H9 (cell line): Measurements from ENCODE around the gene MVP. TPM values are rescaled to one million over a fixed set of nuclear protein-coding genes. Genes with fewer than 3 reads are reported as not detected.

Experiments
- DNase-seq: peaks from one replicate; pipeline ENCODE4 v3.0.0-alpha.2; 2017
- H2AFZ ChIP-seq: one replicate; pipeline ENCODE4 v1.6.1; 2013; ENCODE audit warnings: mild to moderate bottlenecking, low read length, control low read depth, moderate library complexity
- H2AK5ac ChIP-seq: 2 replicates; pipeline ENCODE4 v1.6.1; 2013; ENCODE audit warnings: low read length, control low read depth, mixed read lengths; ENCODE audit not compliant: insufficient read length
- H2BK120ac ChIP-seq: one replicate; pipeline ENCODE4 v1.6.1; 2013; ENCODE audit warnings: low read depth, mild to moderate bottlenecking, low read length, control low read depth, inconsistent platforms; ENCODE audit not compliant: poor library complexity, severe bottlenecking
- H2BK12ac ChIP-seq: 2 replicates; pipeline ENCODE4 v1.6.1; 2013; ENCODE audit warnings: low read length, control low read depth, mixed read lengths, low read depth; ENCODE audit not compliant: insufficient read length
- H2BK15ac ChIP-seq: 2 replicates; pipeline ENCODE4 v1.6.1; 2013; ENCODE audit warnings: low read depth, low read length, control low read depth
- H2BK20ac ChIP-seq: one replicate; pipeline ENCODE4 v1.6.1; 2013; ENCODE audit warnings: low read depth, mild to moderate bottlenecking, low read length, control low read depth, inconsistent platforms; ENCODE audit not compliant: poor library complexity, severe bottlenecking
- H2BK5ac ChIP-seq: 2 replicates; pipeline ENCODE4 v1.6.1; 2013; ENCODE audit warnings: low read length, control low read depth, mixed read lengths; ENCODE audit not compliant: insufficient read length
- H3K14ac ChIP-seq: 2 replicates; pipeline ENCODE4 v1.6.1; 2013; ENCODE audit warnings: low read length, control low read depth; ENCODE audit not compliant: insufficient read depth
- H3K18ac ChIP-seq: 2 replicates; pipeline ENCODE4 v1.6.1; 2013; ENCODE audit warnings: low read depth, mild to moderate bottlenecking, mixed read lengths, low read length, control low read depth; ENCODE audit not compliant: insufficient read length
- H3K23ac ChIP-seq: 2 replicates; pipeline ENCODE4 v1.6.1; 2013; ENCODE audit warnings: low read length, control low read depth, mixed read lengths, low read depth; ENCODE audit not compliant: insufficient read length
- H3K23me2 ChIP-seq: 2 replicates; pipeline ENCODE4 v1.6.1; 2013; ENCODE audit warnings: low read depth, mild to moderate bottlenecking, mixed read lengths, low read length, control low read depth; ENCODE audit not compliant: insufficient read length, poor library complexity, severe bottlenecking
- H3K27ac ChIP-seq: 2 replicates; pipeline ENCODE4 v1.5.1; 2013; ENCODE audit warnings: low read length, control low read depth, mixed read lengths, low read depth; ENCODE audit not compliant: insufficient read length
- H3K27me3 ChIP-seq: 2 replicates; pipeline ENCODE4 v1.6.1; 2013; ENCODE audit warnings: low read length, control low read depth, inconsistent platforms; ENCODE audit not compliant: insufficient read depth
- H3K4ac ChIP-seq: 2 replicates; pipeline ENCODE4 v1.6.1; 2013; ENCODE audit warnings: low read depth, mild to moderate bottlenecking, control low read depth, inconsistent platforms, low read length, moderate library complexity
- H3K4me1 ChIP-seq: 2 replicates; pipeline ENCODE4 v1.6.1; 2013; ENCODE audit warnings: low read length, control low read depth, inconsistent platforms; ENCODE audit not compliant: insufficient read depth
- H3K4me2 ChIP-seq: 2 replicates; pipeline ENCODE4 v1.6.1; 2013; ENCODE audit warnings: low read length, control low read depth, mixed read lengths; ENCODE audit not compliant: insufficient read length, insufficient read depth
- H3K56ac ChIP-seq: 2 replicates; pipeline ENCODE4 v1.6.1; 2013; ENCODE audit warnings: low read depth, mild to moderate bottlenecking, mixed read lengths, low read length, control low read depth; ENCODE audit not compliant: insufficient read length
- H3K79me1 ChIP-seq: 2 replicates; pipeline ENCODE4 v1.6.1; 2013; ENCODE audit warnings: low read depth, mild to moderate bottlenecking, moderate library complexity, low read length, control low read depth, inconsistent platforms; ENCODE audit not compliant: insufficient read depth, poor library complexity, severe bottlenecking
- H3K79me2 ChIP-seq: 2 replicates; pipeline ENCODE4 v1.6.1; 2013; ENCODE audit warnings: low read length, control low read depth, inconsistent platforms; ENCODE audit not compliant: insufficient read depth
- H3K9ac ChIP-seq: 2 replicates; pipeline ENCODE4 v1.6.1; 2013; ENCODE audit warnings: low read length, control low read depth, mixed read lengths; ENCODE audit not compliant: insufficient read length; ENCODE audit errors: extremely low read depth
- H3K9me3 ChIP-seq: one replicate; pipeline ENCODE4 v1.6.1; 2013; ENCODE audit warnings: low read depth, low read length, inconsistent platforms; ENCODE audit not compliant: control insufficient read depth
- H3T11ph ChIP-seq: one replicate; pipeline ENCODE4 v1.6.1; 2013; ENCODE audit warnings: mild to moderate bottlenecking, low read length, control low read depth, inconsistent platforms
- H4K20me1 ChIP-seq: one replicate; pipeline ENCODE4 v1.6.1; 2013; ENCODE audit not compliant: control insufficient read depth, insufficient read length, insufficient read depth
- H4K5ac ChIP-seq: 2 replicates; pipeline ENCODE4 v1.6.1; 2013; ENCODE audit warnings: low read depth, mild to moderate bottlenecking, mixed read lengths, low read length, control low read depth; ENCODE audit not compliant: insufficient read length
- H4K8ac ChIP-seq: replicated peaks from 2 replicates; pipeline ENCODE4 v1.6.1; 2013; ENCODE audit warnings: low read length, control low read depth, mixed read lengths, low read depth; ENCODE audit not compliant: insufficient read length
- H4K91ac ChIP-seq: 2 replicates; pipeline ENCODE4 v1.6.1; 2013; ENCODE audit warnings: low read depth, mild to moderate bottlenecking, moderate library complexity, mixed read lengths, low read length, control low read depth; ENCODE audit not compliant: insufficient read length
- H3K27ac Mint-ChIP-seq, 3 experiments: 2 replicates in 2 of 3; 3 replicates in 1 of 3; pipeline ENCODE4 v1.8.0; 2020 to 2021; ENCODE audit warnings: mixed read lengths in 3 of 3, mild to moderate bottlenecking in 1 of 3, moderate library complexity in 1 of 3
- H3K27me3 Mint-ChIP-seq: 2 replicates; pipeline ENCODE4 v1.8.0; 2021; ENCODE audit warnings: low read depth, mild to moderate bottlenecking, moderate library complexity, mixed read lengths
- H3K36me3 Mint-ChIP-seq, 3 experiments: 2 replicates in 2 of 3; 3 replicates in 1 of 3; pipeline ENCODE4 v1.8.0; 2020 to 2021; ENCODE audit warnings: low read depth in 3 of 3, mixed read lengths in 3 of 3; ENCODE audit not compliant: insufficient read depth in 1 of 3
- H3K4me1 Mint-ChIP-seq, 2 experiments: 2 replicates each; pipeline ENCODE4 v1.8.0; 2020; ENCODE audit warnings: mixed read lengths in 2 of 2
- H3K4me3 Mint-ChIP-seq, 2 experiments: 2 replicates in 1 of 2; 3 replicates in 1 of 2; pipeline ENCODE4 v1.8.0; 2020 to 2021; ENCODE audit warnings: mild to moderate bottlenecking in 2 of 2, mixed read lengths in 2 of 2, moderate library complexity in 1 of 2
- H3K9me3 Mint-ChIP-seq, 2 experiments: 2 replicates in 1 of 2; 3 replicates in 1 of 2; pipeline ENCODE4 v1.8.0; 2020; ENCODE audit warnings: mild to moderate bottlenecking in 2 of 2, mixed read lengths in 2 of 2, moderate library complexity in 1 of 2
- WGBS: extraction: QIAGEN DNeasy Blood & Tissue Kit; methylation state at CpG from one replicate; pipeline ENCODE4 v1.1.7; 2013; ENCODE audit warnings: missing lambda C conversion rate, low lambda C conversion rate, mixed read lengths; ENCODE audit not compliant: insufficient read length; ENCODE audit errors: extremely low coverage; 5-methylcytosine and 5-hydroxymethylcytosine counted together
- total RNA-seq: library from RNA; stranded (reverse); gene quantifications from 2 replicates; pipeline ENCODE4 v1.2.1, GENCODE V29; 2021
- TF ChIP-seq, protein P1 (sequence below): fragments of 200-600 bp; sonication (generic); conservative IDR thresholded peaks from 3 replicates; pipeline ENCODE4 v1.8.0; 2021; ENCODE audit warnings: antibody characterized with exemption, mild to moderate bottlenecking

Gene MVP
- total RNA-seq, 1 experiment from 2014 or later, result 3.1 TPM

DNA sequence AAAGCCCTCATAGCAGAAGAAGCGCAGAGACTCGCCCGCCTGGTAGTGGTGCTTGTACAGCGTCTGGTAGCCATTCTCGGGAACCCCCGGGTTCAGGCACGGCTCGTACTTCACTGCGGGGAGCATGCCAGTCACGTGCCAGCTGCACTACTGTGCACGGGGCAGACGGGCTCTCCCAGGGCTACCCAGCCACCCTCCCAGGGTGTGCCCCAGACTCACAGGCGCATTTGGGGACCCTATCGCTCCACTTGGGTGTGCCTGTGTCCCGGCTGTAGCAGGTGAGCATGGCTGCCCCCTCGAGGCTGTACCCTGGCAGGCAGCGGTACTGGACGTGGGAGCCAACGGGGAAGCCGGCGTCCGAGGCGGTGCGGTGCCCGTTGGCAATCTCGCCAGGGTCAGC lies 53.1 kb downstream of the MVP start:
- Histone ChIP-seq H2AK5ac (no peak overlapping the region), H4K91ac (no peak overlapping the region), H3K4me1 (no peaks in the 10 kb centered on the region), H4K5ac (no peak overlapping the region), H3K27ac (no peak overlapping the region), H2BK20ac (no peak overlapping the region), H2BK120ac (no peak overlapping the region), H2BK5ac (no peak overlapping the region), H3K9me3 (no peaks in the 10 kb centered on the region), H3K23ac (no peak overlapping the region), H3K4me2 (no peak overlapping the region), H2BK15ac (no peak overlapping the region), H3K79me1 (no peaks in the 10 kb centered on the region), H3K27me3 (no peaks in the 10 kb centered on the region), H4K20me1 (no peaks in the 10 kb centered on the region), H3K4ac (no peak overlapping the region), H3K9ac (no peak overlapping the region), H3K18ac (no peak overlapping the region), H3K23me2 (peaks cover 10% of the 10 kb centered on the region), H2AFZ (no peak overlapping the region), H3K56ac (no peak overlapping the region), H2BK12ac (no peak overlapping the region), H3K14ac (no peak overlapping the region), H3K79me2 (no peaks in the 10 kb centered on the region), H3T11ph (no peak overlapping the region), H4K8ac (no peak overlapping the region)
- H3K4me1 Mint-ChIP-seq, result peaks cover 13 to 14% of the 10 kb centered on the region in 2 experiments
- TF ChIP-seq, protein P1, sequence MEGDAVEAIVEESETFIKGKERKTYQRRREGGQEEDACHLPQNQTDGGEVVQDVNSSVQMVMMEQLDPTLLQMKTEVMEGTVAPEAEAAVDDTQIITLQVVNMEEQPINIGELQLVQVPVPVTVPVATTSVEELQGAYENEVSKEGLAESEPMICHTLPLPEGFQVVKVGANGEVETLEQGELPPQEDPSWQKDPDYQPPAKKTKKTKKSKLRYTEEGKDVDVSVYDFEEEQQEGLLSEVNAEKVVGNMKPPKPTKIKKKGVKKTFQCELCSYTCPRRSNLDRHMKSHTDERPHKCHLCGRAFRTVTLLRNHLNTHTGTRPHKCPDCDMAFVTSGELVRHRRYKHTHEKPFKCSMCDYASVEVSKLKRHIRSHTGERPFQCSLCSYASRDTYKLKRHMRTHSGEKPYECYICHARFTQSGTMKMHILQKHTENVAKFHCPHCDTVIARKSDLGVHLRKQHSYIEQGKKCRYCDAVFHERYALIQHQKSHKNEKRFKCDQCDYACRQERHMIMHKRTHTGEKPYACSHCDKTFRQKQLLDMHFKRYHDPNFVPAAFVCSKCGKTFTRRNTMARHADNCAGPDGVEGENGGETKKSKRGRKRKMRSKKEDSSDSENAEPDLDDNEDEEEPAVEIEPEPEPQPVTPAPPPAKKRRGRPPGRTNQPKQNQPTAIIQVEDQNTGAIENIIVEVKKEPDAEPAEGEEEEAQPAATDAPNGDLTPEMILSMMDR, result no peak
- peaks cover 0 to 13% (median 10%) of the 10 kb centered on the region in 3 experiments; a peak in 5 of 7 replicates for H3K36me3 Mint-ChIP-seq
- no peak overlapping the region for H3K4me3 Mint-ChIP-seq
- peaks cover 5% of the 10 kb centered on the region for H3K27me3 Mint-ChIP-seq
- no peaks in the 10 kb centered on the region; a peak in 1 of 5 replicates for H3K9me3 Mint-ChIP-seq
- no peak for DNase-seq
- H3K27ac Mint-ChIP-seq, result no peak overlapping the region
- no CpG with 5 or more reads among the region's 26 CpGs for WGBS
